Stimulated activated naive CD8-positive, alpha-beta T cell treated with anti-CD3 and anti-CD28 coated beads, Interleukin-15, Interleukin-2, amounts not matched to agents 100 ng/mL and 50 ng/mL, for 24 hours (primary cell): ENCODE measurements around the gene DNAH6.
"Not testable (repeated sequence)": the region's sequence is repeated elsewhere in the genome, so short reads cannot be mapped to it uniquely, and the experiment has no call there.

Experiments
- H3K27ac Mint-ChIP-seq: one replicate; pipeline ENCODE4 v1.8.0; 2021; ENCODE audit warnings: mild to moderate bottlenecking, mixed read lengths
- H3K27me3 Mint-ChIP-seq: one replicate; pipeline ENCODE4 v1.8.0; 2021; ENCODE audit warnings: mixed read lengths
- H3K36me3 Mint-ChIP-seq: one replicate; pipeline ENCODE4 v1.8.0; 2021; ENCODE audit warnings: low read depth, mixed read lengths
- H3K4me1 Mint-ChIP-seq: one replicate; pipeline ENCODE4 v1.8.0; 2021; ENCODE audit warnings: low read depth, mixed read lengths
- H3K4me3 Mint-ChIP-seq: one replicate; pipeline ENCODE4 v1.8.0; 2021; ENCODE audit warnings: mild to moderate bottlenecking, mixed read lengths
- H3K9me3 Mint-ChIP-seq: one replicate; pipeline ENCODE4 v1.8.0; 2021; ENCODE audit warnings: mixed read lengths

The DNAH6 gene

GRCh38 chr2:84545005-84545404, 28.7 kb downstream of the DNAH6 start:
- Mint-ChIP-seq H3K9me3 (no peaks in the 10 kb centered on the region), H3K36me3 (no peaks in the 10 kb centered on the region), H3K27me3 (no peaks in the 10 kb centered on the region), H3K27ac (no peak overlapping the region), H3K4me3 (no peak overlapping the region), H3K4me1 (peaks cover 3% of the 10 kb centered on the region)

- Mint-ChIP-seq H3K4me1 (no peaks in the 10 kb centered on the region), H3K9me3 (no peaks in the 10 kb centered on the region), H3K4me3 (no peak overlapping the region), H3K27me3 (no peaks in the 10 kb centered on the region), H3K27ac (no peak overlapping the region), H3K36me3 (no peaks in the 10 kb centered on the region)
Measured at GRCh38 chr2:84546551-84546950, 30.3 kb downstream of the DNAH6 start.

- Mint-ChIP-seq H3K36me3 (no peaks in the 10 kb centered on the region), H3K4me1 (no peaks in the 10 kb centered on the region), H3K27ac (no peak overlapping the region), H3K4me3 (no peak overlapping the region), H3K27me3 (no peaks in the 10 kb centered on the region), H3K9me3 (no peaks in the 10 kb centered on the region)
Measured at GRCh38 chr2:84548303-84548702, 32.0 kb downstream of the DNAH6 start.

DNA sequence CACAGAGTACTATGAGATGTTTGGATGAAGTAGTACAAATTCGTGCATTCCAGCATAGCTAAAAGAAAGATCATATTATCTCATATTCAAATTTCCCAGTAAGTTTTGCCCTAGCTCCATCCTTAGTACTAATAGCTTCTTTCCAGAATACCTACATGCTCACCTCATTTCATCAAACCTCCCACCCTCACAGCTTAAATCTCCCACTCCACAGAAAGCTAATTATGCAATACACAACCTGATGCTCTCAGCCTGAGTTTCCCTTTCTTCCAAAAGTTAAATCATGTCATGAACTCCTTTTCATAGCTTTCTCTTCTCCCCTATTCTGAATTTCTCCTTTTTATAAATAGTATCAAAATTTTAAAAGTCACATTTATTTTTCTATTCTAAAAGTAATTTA, 34.6 kb downstream of the DNAH6 start:
- H3K27ac Mint-ChIP-seq: no peak overlapping the region
- H3K36me3 Mint-ChIP-seq: no peaks in the 10 kb centered on the region
- H3K9me3 Mint-ChIP-seq: no peaks in the 10 kb centered on the region
- H3K4me1 Mint-ChIP-seq: no peaks in the 10 kb centered on the region
- no peak overlapping the region for H3K4me3 Mint-ChIP-seq
- no peaks in the 10 kb centered on the region for H3K27me3 Mint-ChIP-seq

DNA sequence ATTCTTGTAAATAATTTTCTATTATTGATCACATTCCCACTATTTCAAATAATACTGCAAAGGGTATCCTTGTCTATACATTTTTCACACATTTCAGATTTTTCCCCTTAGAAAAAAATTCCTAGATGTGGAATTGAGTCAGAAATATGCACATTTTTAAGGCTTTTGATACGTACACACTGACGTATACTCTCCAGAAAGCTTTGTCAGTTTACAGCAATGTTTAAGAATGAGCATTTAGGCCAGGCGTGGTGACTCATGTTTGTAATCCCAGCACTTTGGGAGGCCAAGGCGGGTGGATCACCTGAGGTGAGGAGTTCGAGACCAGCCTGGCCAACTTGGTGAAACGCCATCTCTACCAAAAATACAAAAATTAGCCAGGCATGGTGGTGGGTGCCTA, 35.2 kb downstream of the DNAH6 start:
- not testable (repeated sequence) for H3K27me3 Mint-ChIP-seq, H3K36me3 Mint-ChIP-seq, H3K9me3 Mint-ChIP-seq, H3K4me3 Mint-ChIP-seq, H3K4me1 Mint-ChIP-seq, H3K27ac Mint-ChIP-seq

GRCh38 chr2:84556190-84556589, 39.9 kb downstream of the DNAH6 start:
- Mint-ChIP-seq H3K4me3 (no peak overlapping the region), H3K27ac (no peak overlapping the region), H3K27me3 (no peaks in the 10 kb centered on the region), H3K36me3 (peaks cover 11% of the 10 kb centered on the region), H3K4me1 (no peaks in the 10 kb centered on the region), H3K9me3 (peaks cover 6% of the 10 kb centered on the region)

- Mint-ChIP-seq H3K27me3 (no peaks in the 10 kb centered on the region), H3K4me3 (no peak overlapping the region), H3K36me3 (peaks cover 11% of the 10 kb centered on the region), H3K27ac (no peak overlapping the region), H3K9me3 (peaks cover 14% of the 10 kb centered on the region), H3K4me1 (no peaks in the 10 kb centered on the region)
Measured at GRCh38 chr2:84559838-84560237, 43.5 kb downstream of the DNAH6 start.

- H3K27ac Mint-ChIP-seq: no peak overlapping the region
Measured at GRCh38 chr2:84579661-84580060, 63.4 kb downstream of the DNAH6 start.

GRCh38 chr2:84603911-84604310, 87.6 kb downstream of the DNAH6 start:
- Mint-ChIP-seq H3K9me3 (peaks cover 21% of the 10 kb centered on the region), H3K27ac (no peak overlapping the region), H3K27me3 (peaks cover 4% of the 10 kb centered on the region), H3K4me3 (no peak overlapping the region), H3K36me3 (no peaks in the 10 kb centered on the region), H3K4me1 (no peaks in the 10 kb centered on the region)

More at GRCh38 chr2:84579661-84580060, 63.4 kb downstream of the DNAH6 start:
- Mint-ChIP-seq H3K9me3 (no peaks in the 10 kb centered on the region), H3K36me3 (no peaks in the 10 kb centered on the region), H3K27me3 (no peaks in the 10 kb centered on the region), H3K4me3 (no peak overlapping the region), H3K4me1 (no peaks in the 10 kb centered on the region)

DNA sequence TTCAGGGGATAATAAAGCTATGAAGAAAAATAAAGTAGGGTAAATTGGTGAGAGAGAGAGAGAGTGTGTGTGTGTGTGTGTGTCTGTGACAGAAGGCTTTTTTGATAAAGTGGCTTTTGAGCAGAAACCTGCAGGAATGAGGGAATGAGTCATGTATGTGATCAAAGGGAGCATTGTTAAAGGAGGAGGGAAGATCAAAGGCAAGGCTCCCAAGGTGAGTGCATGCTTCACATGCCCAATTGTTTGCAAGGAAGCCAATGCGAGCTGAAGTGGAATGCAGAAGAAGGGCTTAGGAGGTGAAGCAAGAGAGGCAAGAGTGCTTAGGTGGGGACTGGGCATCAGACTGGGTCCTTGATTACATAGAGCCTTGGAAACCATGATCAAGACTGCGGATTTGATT, 96.8 kb downstream of the DNAH6 start:
- H3K27ac Mint-ChIP-seq: no peak overlapping the region
- no peak overlapping the region for H3K4me3 Mint-ChIP-seq
- H3K36me3 Mint-ChIP-seq: no peaks in the 10 kb centered on the region
- no peaks in the 10 kb centered on the region for H3K27me3 Mint-ChIP-seq
- no peaks in the 10 kb centered on the region for H3K4me1 Mint-ChIP-seq
- H3K9me3 Mint-ChIP-seq: peaks cover 5% of the 10 kb centered on the region

DNA sequence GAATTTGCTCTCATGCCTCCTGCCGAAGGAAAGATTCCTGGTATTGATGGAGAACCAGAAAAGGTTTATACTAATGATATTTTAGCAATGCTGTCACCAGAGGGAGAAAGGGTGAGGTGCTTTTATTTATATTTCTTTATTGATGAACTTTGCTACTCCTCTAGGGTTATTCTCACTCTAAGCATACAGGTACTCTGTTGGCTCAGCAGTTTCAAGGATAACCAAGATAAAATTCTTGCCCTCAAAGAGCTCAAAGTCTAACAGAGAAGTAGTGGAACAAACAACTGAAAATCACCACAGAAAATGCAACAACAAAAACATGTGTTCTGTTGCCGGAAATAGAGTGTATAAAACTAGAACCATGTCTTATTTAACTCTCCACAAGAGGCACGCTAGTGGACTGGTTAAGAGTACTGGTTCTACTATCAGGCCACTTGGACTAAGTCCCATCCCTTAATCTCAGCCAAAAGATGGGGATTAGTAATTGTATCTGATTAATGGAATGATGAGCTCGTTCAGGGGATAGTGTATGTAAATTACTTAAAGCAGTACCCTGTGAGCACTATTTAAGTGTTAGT, 103.6 kb downstream of the DNAH6 start:
- H3K9me3 Mint-ChIP-seq: no peaks in the 10 kb centered on the region
- H3K4me1 Mint-ChIP-seq: no peaks in the 10 kb centered on the region
- H3K4me3 Mint-ChIP-seq: no peak overlapping the region
- no peaks in the 10 kb centered on the region for H3K27me3 Mint-ChIP-seq
- no peak overlapping the region for H3K27ac Mint-ChIP-seq
- H3K36me3 Mint-ChIP-seq: no peaks in the 10 kb centered on the region

DNA sequence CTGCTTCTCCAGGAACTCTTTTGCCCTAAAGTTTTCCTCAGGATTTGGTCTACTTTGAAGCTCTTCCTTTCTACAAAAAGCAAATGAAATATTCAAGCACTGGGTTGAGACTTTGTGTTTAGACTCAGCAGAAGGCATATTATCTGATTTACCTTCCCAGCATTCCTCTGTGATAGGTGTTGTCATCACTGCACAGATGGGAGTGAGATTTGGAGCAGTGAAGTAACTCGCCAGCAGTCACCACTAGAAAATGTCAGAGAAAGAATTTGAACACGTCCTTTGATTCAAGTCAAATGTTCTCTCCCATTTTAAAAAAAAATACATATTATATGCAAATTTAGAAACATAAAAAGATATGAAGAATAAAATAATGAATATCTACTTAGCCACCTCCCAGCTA, 112.2 kb downstream of the DNAH6 start:
- no peaks in the 10 kb centered on the region for H3K27me3 Mint-ChIP-seq
- peaks cover 22% of the 10 kb centered on the region for H3K4me1 Mint-ChIP-seq
- H3K27ac Mint-ChIP-seq: no peak overlapping the region
- no peaks in the 10 kb centered on the region for H3K9me3 Mint-ChIP-seq
- H3K4me3 Mint-ChIP-seq: no peak overlapping the region
- no peaks in the 10 kb centered on the region for H3K36me3 Mint-ChIP-seq

DNA sequence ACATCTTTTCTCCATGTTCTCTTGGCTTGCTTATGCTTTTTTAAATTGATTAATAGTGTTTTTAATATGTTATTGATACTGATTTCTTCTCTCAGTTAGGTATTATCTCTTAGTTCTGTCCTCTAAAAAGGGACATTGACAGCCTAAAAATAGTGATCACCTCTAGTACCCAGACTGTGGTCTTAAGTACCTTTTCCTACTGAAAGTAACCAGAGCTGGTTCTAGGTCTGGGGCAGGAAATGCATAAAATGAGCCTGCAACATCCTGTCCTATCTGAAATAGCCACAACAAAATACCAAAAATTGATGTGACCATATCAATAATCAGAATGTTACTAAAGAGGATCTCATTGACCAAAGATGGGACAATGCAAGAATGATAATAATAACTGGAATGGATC, 113.3 kb downstream of the DNAH6 start:
- no peaks in the 10 kb centered on the region for H3K36me3 Mint-ChIP-seq

GRCh38 chr2:84631047-84631446, 114.7 kb downstream of the DNAH6 start:
- Mint-ChIP-seq H3K27me3 (no peaks in the 10 kb centered on the region), H3K9me3 (no peaks in the 10 kb centered on the region), H3K27ac (no peak overlapping the region), H3K4me3 (no peak overlapping the region), H3K4me1 (peaks cover 22% of the 10 kb centered on the region), H3K36me3 (no peaks in the 10 kb centered on the region)

More for the DNA sequence above, 113.3 kb downstream of the DNAH6 start:
- no peak overlapping the region for H3K4me3 Mint-ChIP-seq
- H3K27me3 Mint-ChIP-seq: no peaks in the 10 kb centered on the region
- peaks cover 22% of the 10 kb centered on the region for H3K4me1 Mint-ChIP-seq
- no peaks in the 10 kb centered on the region for H3K9me3 Mint-ChIP-seq
- H3K27ac Mint-ChIP-seq: no peak overlapping the region

DNA sequence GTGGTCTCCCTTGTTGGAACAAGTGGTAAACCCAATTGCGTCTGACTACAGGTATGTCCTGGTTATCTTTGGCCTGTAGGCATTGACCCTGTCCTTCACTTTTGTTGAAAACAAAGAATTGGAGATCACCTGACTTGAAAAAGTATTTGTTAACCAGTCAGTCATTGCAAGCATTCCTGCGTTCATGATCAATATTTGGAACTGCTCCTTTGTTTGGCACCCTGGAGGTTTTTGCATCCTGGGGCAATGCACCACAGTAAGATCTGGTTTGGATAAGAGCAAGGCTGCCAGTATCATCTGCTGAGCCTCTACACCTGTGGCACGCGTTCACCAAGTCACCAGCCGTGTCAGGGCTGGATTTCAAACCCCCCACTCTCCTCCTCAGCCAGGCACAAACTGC, 115.7 kb downstream of the DNAH6 start:
- Mint-ChIP-seq H3K27me3 (no peaks in the 10 kb centered on the region), H3K27ac (no peak overlapping the region)

More for the DNA sequence above, 115.7 kb downstream of the DNAH6 start:
- no peak overlapping the region for H3K4me3 Mint-ChIP-seq
- peaks cover 22% of the 10 kb centered on the region for H3K4me1 Mint-ChIP-seq
- no peaks in the 10 kb centered on the region for H3K36me3 Mint-ChIP-seq
- no peaks in the 10 kb centered on the region for H3K9me3 Mint-ChIP-seq
